ENCODE measurements around the gene SNRPB2.

GRCh38 chr20:16701296-16701695 lies 28.5 kb upstream of the SNRPB2 start:
- TF ChIP-seq CTCF (IDR thresholded peaks at IDR 0.05) (peak in 3 of 6 experiments; percentile 15 to 30 (median 19)), POLR2A (IDR thresholded peaks at IDR 0.05) (no peak)
